Fibroblast of lung (primary cell): ENCODE data around the gene RNF113B.

ENCODE experiments used
- CTCF ChIP-seq, 2 donors: IDR thresholded peaks in 1 of 2; conservative IDR thresholded peaks in 1 of 2; 1 replicate in 1 of 2; 2 replicates in 1 of 2; pipeline ENCODE4 v1.5.1; 2011 to 2012; ENCODE audit warnings: low read length in 2 of 2, control low read depth in 1 of 2, inconsistent platforms in 1 of 2, low read depth in 1 of 2, mild to moderate bottlenecking in 1 of 2
- EZH2 ChIP-seq: IDR thresholded peaks from 2 replicates; pipeline ENCODE4 v1.5.1; 2012; ENCODE audit warnings: low read length, control low read depth, mild to moderate bottlenecking; ENCODE audit errors: missing control alignments

GRCh38 chr13:98182153-98182552, 5.1 kb upstream of the RNF113B start:
- TF ChIP-seq CTCF (conservative IDR thresholded peaks at IDR 0.05 in 1 of 2, IDR thresholded peaks at IDR 0.05 in 1 of 2; ENCODE audit: low read depth in 1 of 2, low read length in 2 of 2) (no peak), EZH2 (no peak)
